ENCODE data around the gene ADRA2C. TPM values are rescaled to one million over a fixed set of nuclear protein-coding genes. Genes with fewer than 3 reads are reported as not detected.

Gene ADRA2C
- total RNA-seq, 2 experiments from 2014 or later, result not detected

DNA sequence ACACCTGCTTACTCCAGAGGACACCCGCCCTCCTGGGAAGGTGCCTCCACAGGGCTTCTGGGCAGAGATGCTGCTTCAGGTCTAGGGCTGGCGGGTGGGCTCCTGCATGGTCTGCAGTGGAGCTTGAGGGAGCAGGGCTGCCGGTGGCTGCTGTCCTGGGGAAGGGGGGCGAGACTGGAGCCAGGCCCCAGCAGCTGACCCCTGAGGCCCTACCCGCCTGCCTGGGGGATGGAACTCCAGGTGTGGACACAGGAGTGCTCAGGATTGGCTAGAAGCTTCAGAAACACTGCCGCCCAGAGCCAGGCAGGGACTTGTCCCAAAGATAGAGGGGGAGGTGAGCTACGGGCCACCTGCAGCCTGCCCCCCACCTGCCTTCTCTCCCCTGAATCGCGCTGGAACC lies 33.0 kb upstream of the ADRA2C start:
- Mint-ChIP-seq H3K4me3 (no peak overlapping the region), H3K27me3 (peaks cover 23% of the 10 kb centered on the region), H3K9me3 (no peaks in the 10 kb centered on the region), H3K27ac (no peak overlapping the region), H3K4me1 (ENCODE audit: low read depth) (no peaks in the 10 kb centered on the region), H3K36me3 (ENCODE audit: low read depth) (no peaks in the 10 kb centered on the region)
- ChIA-PET POLR2A (no interaction called here), CTCF (no interaction called here)
- H3K27me3 ChIP-seq (ENCODE audit: control insufficient read depth in 1 of 2, insufficient read depth in 2 of 2, low read length in 2 of 2), result peaks cover 0 to 6% of the 10 kb centered on the region in 2 experiments
- no peak for DNase-seq
- no peak overlapping the region for H3K4me3 ChIP-seq (ENCODE audit: low read length)
- H3K36me3 ChIP-seq (ENCODE audit: insufficient read depth, low read length), result no peaks in the 10 kb centered on the region
- TF ChIP-seq CTCF (IDR thresholded peaks at IDR 0.05), result no peak
- H3K27ac ChIP-seq (ENCODE audit: low read depth in 1 of 2, low read length in 2 of 2), result no peak overlapping the region
- ATAC-seq (ENCODE audit: poor library complexity), result no peak
- intact Hi-C loops (cut with DNase I, micrococcal nuclease), result no loop called here
- H3K9me3 ChIP-seq (ENCODE audit: control insufficient read depth in 1 of 2, insufficient read depth in 1 of 2, low read length in 2 of 2), result peaks cover 0 to 32% of the 10 kb centered on the region in 2 experiments
- no peaks in the 10 kb centered on the region for H3K4me1 ChIP-seq (ENCODE audit: insufficient read depth, low read length)

- H3K4me3 Mint-ChIP-seq, result no peak overlapping the region
- POLR2A ChIA-PET, result no interaction called here
Observed at GRCh38 chr4:3735196-3735595, 31.0 kb upstream of the ADRA2C start.

DNA sequence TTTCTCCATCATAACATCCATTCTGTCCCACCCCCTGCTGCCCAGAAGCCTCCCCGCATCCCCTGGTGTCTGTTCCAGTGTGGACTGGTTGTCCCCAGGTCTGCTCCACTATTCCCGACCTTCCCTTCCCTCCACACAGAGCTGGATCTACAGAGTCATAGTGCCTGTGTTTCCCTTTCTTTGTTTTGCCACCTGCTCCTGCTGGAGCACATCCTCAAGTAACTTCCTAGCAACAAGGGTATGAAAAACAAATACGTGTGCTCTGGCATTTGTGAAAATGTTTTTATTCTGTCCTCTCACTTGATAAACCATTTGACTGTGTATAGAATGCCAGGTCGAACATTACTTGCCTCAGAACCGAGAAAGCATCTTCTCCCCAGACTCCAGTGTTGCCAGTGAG lies 29.9 kb upstream of the ADRA2C start:
- CTCF ChIA-PET, result no interaction called here
- Mint-ChIP-seq H3K36me3 (ENCODE audit: low read depth) (no peaks in the 10 kb centered on the region), H3K4me3 (no peak overlapping the region), H3K9me3 (no peaks in the 10 kb centered on the region), H3K27me3 (peaks cover 13% of the 10 kb centered on the region), H3K4me1 (ENCODE audit: low read depth) (no peaks in the 10 kb centered on the region), H3K27ac (no peak overlapping the region)
- POLR2A ChIA-PET, result no interaction called here
- no peaks in the 10 kb centered on the region for H3K27me3 ChIP-seq (ENCODE audit: control insufficient read depth in 1 of 2, insufficient read depth in 2 of 2, low read length in 2 of 2)
- no peak for TF ChIP-seq CTCF (IDR thresholded peaks at IDR 0.05)
- no peak overlapping the region for H3K27ac ChIP-seq (ENCODE audit: low read depth in 1 of 2, low read length in 2 of 2)
- H3K4me3 ChIP-seq (ENCODE audit: low read length), result no peak overlapping the region
- H3K36me3 ChIP-seq (ENCODE audit: insufficient read depth, low read length), result no peaks in the 10 kb centered on the region
- DNase-seq (no peak), ATAC-seq (ENCODE audit: poor library complexity) (no peak)
- intact Hi-C loops (cut with DNase I, micrococcal nuclease), result no loop called here
- H3K9me3 ChIP-seq (ENCODE audit: control insufficient read depth in 1 of 2, insufficient read depth in 1 of 2, low read length in 2 of 2), result peaks cover 0 to 44% of the 10 kb centered on the region in 2 experiments
- H3K4me1 ChIP-seq (ENCODE audit: insufficient read depth, low read length), result no peaks in the 10 kb centered on the region

More at GRCh38 chr4:3735196-3735595, 31.0 kb upstream of the ADRA2C start:
- CTCF ChIA-PET, result no interaction called here
- H3K4me1 Mint-ChIP-seq (ENCODE audit: low read depth), result no peaks in the 10 kb centered on the region
- peaks cover 13% of the 10 kb centered on the region for H3K27me3 Mint-ChIP-seq
- H3K36me3 Mint-ChIP-seq (ENCODE audit: low read depth), result no peaks in the 10 kb centered on the region
- Histone ChIP-seq H3K4me3 (ENCODE audit: low read length) (no peak overlapping the region), H3K4me1 (ENCODE audit: insufficient read depth, low read length) (no peaks in the 10 kb centered on the region), H3K9me3 (ENCODE audit: control insufficient read depth in 1 of 2, insufficient read depth in 1 of 2, low read length in 2 of 2) (peaks cover 0 to 39% of the 10 kb centered on the region in 2 experiments), H3K27me3 (ENCODE audit: control insufficient read depth in 1 of 2, insufficient read depth in 2 of 2, low read length in 2 of 2) (no peaks in the 10 kb centered on the region), H3K27ac (ENCODE audit: low read depth in 1 of 2, low read length in 2 of 2) (no peak overlapping the region), H3K36me3 (ENCODE audit: insufficient read depth, low read length) (no peaks in the 10 kb centered on the region)
- DNase-seq (no peak), ATAC-seq (ENCODE audit: poor library complexity) (no peak)
- no peak for TF ChIP-seq CTCF (IDR thresholded peaks at IDR 0.05)
- H3K27ac Mint-ChIP-seq, result no peak overlapping the region
- H3K9me3 Mint-ChIP-seq, result no peaks in the 10 kb centered on the region
- intact Hi-C loops (cut with DNase I, micrococcal nuclease), result no loop called here
